Epithelial cell of esophagus (primary cell): Measurements from ENCODE around the gene LYRM9.
"Not testable (repeated sequence)": the region's sequence is repeated elsewhere in the genome, so short reads cannot be mapped to it uniquely, and the experiment has no call there.

Experiments
- DNase-seq: peaks from one replicate; pipeline ENCODE4 v3.0.0; 2010; ENCODE audit warnings: low read depth
- H3K4me3 ChIP-seq: 2 replicates; pipeline ENCODE4 v1.5.1; 2011; ENCODE audit warnings: mild to moderate bottlenecking, low read length, control low read depth
- TF ChIP-seq, protein P1 (sequence below): IDR thresholded peaks from 2 replicates; pipeline ENCODE4 v1.5.1; 2011; ENCODE audit warnings: low read depth, mild to moderate bottlenecking, low read length, control low read depth, inconsistent platforms; ENCODE audit not compliant: insufficient read depth; ENCODE audit errors: missing control alignments

The LYRM9 gene

DNA sequence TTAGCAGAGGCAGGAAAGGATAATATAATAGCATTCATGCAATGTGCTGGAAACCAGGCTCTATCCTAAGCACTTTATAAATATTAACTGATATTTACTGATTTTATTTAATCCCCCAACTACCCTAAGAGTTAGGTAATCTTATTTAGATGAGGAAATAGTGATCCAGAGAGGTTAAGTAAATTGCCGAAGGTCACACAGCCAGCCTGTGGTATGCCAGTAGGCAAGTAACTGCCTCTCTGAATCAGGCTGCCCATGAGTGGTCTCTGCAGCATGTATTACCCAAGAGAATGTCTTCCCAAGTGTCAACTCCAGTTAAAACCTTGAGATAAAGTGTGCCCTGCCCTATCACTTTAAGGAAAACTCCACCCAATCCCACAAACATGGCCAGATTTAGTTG lies 25.3 kb upstream of the LYRM9 start:
- H3K4me3 ChIP-seq = no peak overlapping the region
- TF ChIP-seq, protein P1, sequence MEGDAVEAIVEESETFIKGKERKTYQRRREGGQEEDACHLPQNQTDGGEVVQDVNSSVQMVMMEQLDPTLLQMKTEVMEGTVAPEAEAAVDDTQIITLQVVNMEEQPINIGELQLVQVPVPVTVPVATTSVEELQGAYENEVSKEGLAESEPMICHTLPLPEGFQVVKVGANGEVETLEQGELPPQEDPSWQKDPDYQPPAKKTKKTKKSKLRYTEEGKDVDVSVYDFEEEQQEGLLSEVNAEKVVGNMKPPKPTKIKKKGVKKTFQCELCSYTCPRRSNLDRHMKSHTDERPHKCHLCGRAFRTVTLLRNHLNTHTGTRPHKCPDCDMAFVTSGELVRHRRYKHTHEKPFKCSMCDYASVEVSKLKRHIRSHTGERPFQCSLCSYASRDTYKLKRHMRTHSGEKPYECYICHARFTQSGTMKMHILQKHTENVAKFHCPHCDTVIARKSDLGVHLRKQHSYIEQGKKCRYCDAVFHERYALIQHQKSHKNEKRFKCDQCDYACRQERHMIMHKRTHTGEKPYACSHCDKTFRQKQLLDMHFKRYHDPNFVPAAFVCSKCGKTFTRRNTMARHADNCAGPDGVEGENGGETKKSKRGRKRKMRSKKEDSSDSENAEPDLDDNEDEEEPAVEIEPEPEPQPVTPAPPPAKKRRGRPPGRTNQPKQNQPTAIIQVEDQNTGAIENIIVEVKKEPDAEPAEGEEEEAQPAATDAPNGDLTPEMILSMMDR = no peak
- DNase-seq = no peak

DNA sequence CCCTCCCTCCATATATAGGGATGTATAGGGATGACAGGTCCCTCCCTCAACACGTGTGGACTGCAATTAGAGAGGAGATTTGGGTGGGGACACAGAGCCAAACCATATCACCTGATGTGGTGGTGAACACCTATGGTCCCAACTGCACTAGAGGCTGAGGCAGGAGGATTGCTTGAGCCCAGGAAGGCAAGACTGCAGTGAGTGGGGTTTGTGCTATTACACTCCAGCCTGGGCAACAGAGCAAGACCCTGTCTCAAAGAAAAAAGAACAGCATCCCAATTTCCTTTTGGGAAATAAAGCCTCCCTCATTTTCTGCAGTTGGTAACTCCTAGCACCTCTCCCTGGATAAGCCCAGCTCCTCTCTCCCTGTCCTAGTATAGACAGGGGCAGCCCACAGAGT lies 23.8 kb upstream of the LYRM9 start:
- TF ChIP-seq, protein P1 = no peak
- H3K4me3 ChIP-seq = no peak overlapping the region
- DNase-seq = no peak

DNA sequence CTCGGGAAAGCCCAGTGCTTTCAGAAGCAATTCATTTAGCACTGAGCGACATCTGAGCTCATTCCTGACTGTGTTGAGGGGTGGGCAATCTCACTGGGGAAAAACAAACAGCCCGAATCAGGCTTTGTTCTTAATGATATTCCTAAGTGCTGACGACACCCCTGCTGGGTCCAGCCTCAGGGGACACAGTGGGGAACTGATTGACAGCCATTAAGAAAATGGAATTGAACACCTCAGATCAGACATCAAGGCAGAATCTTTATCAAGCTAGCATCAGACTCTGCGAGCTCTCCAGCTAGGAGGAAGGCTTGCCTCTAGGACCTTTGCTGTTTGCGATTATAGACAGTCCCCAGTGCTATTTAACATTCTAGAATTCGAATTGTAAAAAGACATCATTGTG lies 22.5 kb upstream of the LYRM9 start:
- no peak overlapping the region for H3K4me3 ChIP-seq
- TF ChIP-seq, protein P1 = no peak
- DNase-seq = no peak

DNA sequence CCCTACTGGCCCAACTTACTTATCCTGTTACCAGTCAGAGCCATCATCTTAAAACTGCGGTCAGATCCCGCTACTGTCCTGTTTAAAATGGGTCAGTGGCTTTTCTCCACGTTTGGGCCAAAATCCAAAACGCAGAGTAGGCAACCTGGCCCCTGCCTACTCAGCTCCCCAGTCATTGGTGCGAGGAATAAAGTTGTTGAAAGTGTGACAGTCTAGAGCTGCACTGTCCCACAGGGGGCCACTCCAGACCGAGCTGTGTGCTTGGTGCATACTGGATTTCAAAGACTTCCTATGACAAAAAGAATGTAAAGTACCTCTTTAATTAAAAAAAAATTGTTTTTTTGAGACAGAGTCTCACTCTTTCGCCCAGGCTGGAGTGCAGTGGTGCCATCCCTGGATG lies 21.2 kb upstream of the LYRM9 start:
- DNase-seq = no peak
- TF ChIP-seq, protein P1 = no peak
- H3K4me3 ChIP-seq = no peak overlapping the region

DNA sequence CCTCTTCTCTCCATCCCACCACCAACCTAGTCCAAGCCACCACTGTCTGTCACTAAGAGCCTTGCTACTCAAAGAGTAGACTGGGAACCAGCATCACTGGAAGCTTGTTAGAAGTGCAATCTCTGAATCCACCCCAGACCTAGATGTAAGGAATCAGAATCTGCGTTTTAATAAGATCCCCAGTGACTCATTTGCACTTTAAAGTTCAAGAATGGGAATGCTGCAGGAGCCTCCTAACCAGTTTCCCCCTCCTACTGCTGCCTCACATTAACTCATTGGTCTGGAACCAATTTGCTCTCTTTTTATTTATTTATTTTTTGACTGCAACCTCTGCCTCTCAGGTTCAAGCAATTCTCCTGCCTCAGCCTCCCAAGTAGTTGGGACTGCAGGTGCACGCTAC lies 19.8 kb upstream of the LYRM9 start:
- no peak for DNase-seq
- no peak overlapping the region for H3K4me3 ChIP-seq
- TF ChIP-seq, protein P1 = no peak

DNA sequence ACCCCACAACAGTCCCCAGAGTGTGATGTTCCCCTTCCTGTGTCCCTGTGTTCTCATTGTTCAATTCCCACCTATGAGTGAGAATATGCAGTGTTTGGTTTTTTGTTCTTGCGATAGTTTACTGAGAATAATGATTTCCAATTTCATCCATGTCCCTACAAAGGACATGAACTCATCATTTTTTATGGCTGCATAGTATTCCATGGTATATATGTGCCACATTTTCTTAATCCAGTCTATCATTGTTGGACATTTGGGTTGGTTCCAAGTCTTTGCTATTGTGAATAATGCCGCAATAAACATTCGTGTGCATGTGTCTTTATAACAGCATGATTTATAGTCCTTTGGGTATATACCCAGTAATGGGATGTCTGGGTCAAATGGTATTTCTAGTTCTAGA lies 19.1 kb upstream of the LYRM9 start:
- DNase-seq, H3K4me3 ChIP-seq: not testable (repeated sequence)

DNA sequence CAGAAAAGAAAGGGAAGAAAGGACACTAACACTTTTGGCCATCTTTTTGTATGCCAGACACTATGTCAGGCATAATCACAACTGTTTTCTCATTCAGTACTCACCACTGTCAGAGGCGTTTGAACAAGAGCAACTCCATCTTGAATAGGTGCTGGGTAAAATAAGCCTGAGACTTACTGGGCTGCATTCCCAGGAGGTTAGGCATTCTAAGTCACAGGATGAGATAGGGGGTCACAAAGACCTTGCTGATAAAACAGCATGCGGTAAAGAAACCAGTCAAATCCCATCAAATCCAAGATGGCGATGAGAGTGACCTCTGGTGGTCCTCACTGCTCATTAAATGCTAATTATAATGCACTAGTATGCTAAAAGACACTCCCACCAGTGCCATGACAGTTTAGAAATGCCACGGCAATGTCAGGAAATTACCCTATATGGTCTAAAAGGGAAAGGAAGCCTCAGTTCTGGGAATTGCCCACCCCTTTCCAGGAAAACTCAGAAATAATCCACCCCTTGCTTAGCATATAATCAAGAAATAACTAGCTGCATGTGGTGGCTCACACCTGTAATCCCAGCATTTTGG lies 14.9 kb upstream of the LYRM9 start:
- DNase-seq = no peak
- TF ChIP-seq, protein P1 = no peak
- no peak overlapping the region for H3K4me3 ChIP-seq
